Peyer's patch (tissue), 4 donors: ENCODE results near the gene CLN6.

Experiments used
- POLR2A ChIP-seq, 2 donors: fragments of 450-650 bp; IDR thresholded peaks; one replicate each; pipeline ENCODE4 v1.5.1; 2017; ENCODE audit warnings: antibody characterized with exemption in 2 of 2, mild to moderate bottlenecking in 2 of 2, moderate library complexity in 2 of 2
- TF ChIP-seq, protein P1 (sequence below), 6 experiments: fragments of 450-650 bp in 4 of 6; fragments of 200-600 bp in 2 of 6; sonication (generic) in 1 of 6; IDR thresholded peaks; one replicate each; pipeline ENCODE4 v1.5.1; 2017 to 2019; ENCODE audit warnings: antibody characterized with exemption in 6 of 6, mild to moderate bottlenecking in 3 of 6, moderate library complexity in 1 of 6

DNA sequence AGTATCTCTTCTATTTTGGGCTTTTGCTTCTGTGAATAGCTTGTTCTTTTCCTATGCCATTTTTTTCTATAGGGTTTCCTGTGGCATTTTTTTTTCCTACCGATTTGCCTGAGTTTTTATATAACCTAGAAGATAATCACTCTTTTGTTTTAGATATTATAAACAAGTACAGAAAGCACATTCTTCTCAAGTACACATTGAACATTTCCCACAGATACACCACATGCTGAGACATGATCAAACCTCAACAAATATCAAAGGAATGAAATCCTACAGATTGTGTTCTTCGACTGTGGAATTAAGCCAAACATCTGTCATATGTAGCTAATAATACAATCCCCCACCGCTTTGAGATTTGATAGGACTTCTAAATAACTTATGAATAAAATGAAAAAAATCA lies 38.9 kb upstream of the CLN6 start:
- TF ChIP-seq, protein P1, sequence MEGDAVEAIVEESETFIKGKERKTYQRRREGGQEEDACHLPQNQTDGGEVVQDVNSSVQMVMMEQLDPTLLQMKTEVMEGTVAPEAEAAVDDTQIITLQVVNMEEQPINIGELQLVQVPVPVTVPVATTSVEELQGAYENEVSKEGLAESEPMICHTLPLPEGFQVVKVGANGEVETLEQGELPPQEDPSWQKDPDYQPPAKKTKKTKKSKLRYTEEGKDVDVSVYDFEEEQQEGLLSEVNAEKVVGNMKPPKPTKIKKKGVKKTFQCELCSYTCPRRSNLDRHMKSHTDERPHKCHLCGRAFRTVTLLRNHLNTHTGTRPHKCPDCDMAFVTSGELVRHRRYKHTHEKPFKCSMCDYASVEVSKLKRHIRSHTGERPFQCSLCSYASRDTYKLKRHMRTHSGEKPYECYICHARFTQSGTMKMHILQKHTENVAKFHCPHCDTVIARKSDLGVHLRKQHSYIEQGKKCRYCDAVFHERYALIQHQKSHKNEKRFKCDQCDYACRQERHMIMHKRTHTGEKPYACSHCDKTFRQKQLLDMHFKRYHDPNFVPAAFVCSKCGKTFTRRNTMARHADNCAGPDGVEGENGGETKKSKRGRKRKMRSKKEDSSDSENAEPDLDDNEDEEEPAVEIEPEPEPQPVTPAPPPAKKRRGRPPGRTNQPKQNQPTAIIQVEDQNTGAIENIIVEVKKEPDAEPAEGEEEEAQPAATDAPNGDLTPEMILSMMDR (IDR thresholded peaks at IDR 0.05): no peak
- no peak for TF ChIP-seq POLR2A (IDR thresholded peaks at IDR 0.05)
